Body of pancreas (tissue), 4 donors: ENCODE results near the gene CDC26.

Experiments
- CTCF ChIP-seq, 7 experiments: fragments of 450-650 bp in 4 of 7; fragments of 200-600 bp in 3 of 7; sonication (generic) in 3 of 7; IDR thresholded peaks; one replicate each; pipeline ENCODE4 v1.5.1; 2016 to 2019; ENCODE audit warnings: antibody characterized with exemption in 7 of 7
- POLR2A ChIP-seq, 3 donors: fragments of 450-650 bp; IDR thresholded peaks; one replicate each; pipeline ENCODE4 v1.6.1; 2016; ENCODE audit warnings: antibody characterized with exemption in 3 of 3, mild to moderate bottlenecking in 2 of 3

- TF ChIP-seq CTCF (IDR thresholded peaks at IDR 0.05) (no peak), POLR2A (IDR thresholded peaks at IDR 0.05) (no peak)
Observed at GRCh38 chr9:113320051-113320450, 44.7 kb upstream of the CDC26 start.
